GM04504 (cell line): Measurements from ENCODE around the gene CFAP70.
"Not testable (repeated sequence)": the region's sequence is repeated elsewhere in the genome, so short reads cannot be mapped to it uniquely, and the experiment has no call there.

Experiments
- DNase-seq: peaks from one replicate; pipeline ENCODE4 v3.0.0-alpha.2; 2012; ENCODE audit warnings: low read depth

CFAP70 gene

DNA sequence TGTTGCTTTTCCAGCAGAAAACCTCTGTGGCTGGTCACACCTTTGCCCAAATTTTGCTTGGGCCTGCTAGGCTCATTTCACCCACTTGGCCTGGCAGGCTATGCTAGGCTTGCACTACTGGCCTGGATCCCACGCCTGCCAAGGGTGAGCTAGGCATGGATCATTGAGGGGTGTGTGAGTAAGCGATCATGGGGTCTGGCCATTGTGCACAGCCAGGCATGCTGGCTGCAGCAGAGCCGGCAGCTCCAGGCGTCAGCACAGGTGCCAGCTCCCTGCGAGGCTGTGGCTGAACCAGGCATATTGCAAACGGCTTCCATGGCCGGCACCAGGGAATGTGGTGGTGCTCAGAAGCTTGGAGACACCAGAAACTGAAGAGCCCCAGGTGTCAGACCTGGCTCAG lies 19.2 kb downstream of the CFAP70 start:
- no peak for DNase-seq

DNA sequence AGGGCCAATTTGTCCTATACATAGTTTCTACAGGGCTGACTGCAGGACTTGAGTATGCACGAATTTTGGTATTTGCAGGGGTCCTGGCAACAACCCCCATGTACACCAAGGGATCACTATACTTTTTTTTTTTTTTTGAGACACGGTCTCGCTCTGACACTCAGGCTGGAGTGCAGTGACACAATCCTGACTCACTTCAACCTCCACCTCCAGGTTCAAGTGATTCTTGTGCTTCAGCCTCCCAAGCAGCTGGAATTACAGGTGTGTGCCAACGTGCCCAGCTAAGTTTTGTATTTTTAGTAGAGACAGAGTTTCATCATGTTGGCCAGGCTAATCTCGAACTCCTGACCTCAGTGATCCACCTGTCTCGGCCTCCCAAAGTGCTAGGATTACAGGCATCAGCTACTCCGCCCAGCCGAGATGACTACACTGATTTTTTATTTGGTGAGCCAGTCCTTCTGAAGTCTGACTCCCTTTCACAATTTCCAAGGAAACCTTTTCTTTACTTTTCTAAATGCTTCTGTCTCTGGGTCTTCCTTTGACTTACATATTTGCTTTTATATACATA lies 19.8 kb downstream of the CFAP70 start:
- DNase-seq: no peak

DNA sequence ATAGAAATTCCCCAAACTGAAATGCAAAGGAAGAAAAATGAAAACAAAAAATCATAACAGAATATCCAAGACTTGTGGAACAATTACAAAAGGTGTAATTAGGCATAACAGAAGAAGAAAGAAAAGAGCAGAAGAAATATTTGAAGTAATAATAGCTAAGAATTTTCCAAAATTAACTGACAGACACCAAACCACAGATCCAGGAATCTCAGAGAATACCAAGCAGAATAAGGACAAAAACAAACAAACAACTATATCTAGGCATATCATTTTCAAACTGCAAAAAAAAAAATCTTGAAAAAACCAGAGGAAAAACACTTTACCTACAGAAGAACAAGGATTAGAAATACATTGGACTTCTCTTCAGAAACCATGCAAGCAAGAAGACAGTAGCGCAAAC lies 25.5 kb downstream of the CFAP70 start:
- no peak for DNase-seq

DNA sequence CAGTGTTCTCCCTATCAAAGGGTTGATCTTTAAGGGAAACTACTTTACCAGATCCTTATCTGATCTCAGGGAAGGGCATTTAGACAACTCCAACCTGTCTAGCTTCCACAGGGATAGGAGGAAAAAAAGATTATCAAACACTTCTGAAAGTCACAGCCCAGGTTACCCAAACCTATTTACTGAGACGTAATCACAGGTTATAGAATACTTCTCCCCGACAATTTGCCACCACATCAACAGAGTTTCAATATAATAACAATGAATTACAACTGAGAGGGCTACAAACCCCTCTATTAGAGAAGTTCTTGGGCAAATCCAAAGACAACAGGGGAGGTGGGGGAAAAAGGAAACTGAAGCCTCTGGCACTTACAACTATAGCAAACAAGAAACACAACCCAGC lies 26.3 kb downstream of the CFAP70 start:
- DNase-seq: no peak

DNA sequence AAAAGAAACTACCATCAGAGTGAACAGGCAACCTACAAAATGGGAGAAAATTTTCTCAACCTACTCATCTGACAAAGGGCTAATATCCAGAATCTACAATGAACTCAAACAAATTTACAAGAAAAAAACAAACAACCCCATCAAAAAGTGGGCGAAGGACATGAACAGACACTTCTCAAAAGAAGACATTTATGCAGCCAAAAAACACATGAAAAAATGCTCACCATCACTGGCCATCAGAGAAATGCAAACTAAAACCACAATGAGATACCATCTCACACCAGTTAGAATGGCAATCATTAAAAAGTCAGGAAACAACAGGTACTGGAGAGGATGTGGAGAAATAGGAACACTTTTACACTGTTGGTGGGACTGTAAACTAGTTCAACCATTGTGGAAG lies 30.1 kb downstream of the CFAP70 start:
- DNase-seq: not testable (repeated sequence)

DNA sequence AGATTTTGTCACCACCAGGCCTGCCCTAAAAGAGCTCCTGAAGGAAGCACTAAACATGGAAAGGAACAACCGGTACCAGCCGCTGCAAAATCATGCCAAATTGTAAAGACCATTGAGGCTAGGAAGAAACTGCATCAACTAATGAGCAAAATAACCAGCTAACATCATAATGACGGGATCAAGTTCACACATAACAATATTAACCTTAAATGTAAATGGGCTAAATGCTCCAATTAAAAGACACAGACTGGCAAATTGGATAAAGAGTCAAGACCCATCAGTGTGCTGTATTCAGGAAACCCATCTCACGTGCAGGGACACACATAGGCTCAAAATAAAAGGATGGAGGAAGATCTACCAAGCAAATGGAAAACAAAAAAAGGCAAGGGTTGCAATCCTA lies 33.4 kb downstream of the CFAP70 start:
- DNase-seq: not testable (repeated sequence)

DNA sequence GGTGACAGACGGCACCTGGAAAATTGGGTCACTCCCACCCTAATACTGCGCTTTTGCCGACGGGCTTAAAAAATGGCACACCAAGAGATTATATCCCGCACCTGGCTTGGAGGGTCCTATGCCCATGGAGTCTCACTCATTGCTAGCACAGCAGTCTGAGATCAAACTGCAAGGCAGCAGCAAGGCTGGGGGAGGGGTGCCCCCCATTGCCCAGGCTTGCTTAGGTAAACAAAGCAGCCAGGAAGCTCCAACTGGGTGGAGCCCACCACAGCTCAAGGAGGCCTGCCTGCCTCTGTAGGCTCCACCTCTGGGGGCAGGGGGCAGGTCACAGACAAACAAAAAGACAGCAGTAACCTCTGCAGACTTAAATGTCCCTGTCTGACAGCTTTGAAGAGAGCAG lies 35.1 kb downstream of the CFAP70 start:
- DNase-seq: not testable (repeated sequence)

DNA sequence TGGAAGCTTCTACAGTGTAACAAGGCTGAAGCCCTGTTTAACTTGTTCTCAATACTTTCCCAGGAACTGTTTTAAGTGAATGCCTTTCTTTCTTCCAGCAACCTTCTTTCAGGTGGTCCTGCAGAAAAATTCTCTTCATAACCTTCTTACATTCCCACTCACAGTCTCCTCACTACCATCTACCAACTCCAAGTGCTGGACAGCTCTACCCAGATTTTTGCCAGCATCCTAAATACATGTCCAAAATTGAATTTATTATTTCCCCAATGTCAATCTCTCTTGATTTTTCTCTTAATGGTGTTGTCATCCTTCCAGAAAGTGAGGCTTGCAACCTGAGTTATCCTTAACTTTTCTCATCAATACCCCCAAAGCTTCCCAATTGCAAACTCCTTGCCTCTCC lies 48.2 kb downstream of the CFAP70 start:
- no peak for DNase-seq

DNA sequence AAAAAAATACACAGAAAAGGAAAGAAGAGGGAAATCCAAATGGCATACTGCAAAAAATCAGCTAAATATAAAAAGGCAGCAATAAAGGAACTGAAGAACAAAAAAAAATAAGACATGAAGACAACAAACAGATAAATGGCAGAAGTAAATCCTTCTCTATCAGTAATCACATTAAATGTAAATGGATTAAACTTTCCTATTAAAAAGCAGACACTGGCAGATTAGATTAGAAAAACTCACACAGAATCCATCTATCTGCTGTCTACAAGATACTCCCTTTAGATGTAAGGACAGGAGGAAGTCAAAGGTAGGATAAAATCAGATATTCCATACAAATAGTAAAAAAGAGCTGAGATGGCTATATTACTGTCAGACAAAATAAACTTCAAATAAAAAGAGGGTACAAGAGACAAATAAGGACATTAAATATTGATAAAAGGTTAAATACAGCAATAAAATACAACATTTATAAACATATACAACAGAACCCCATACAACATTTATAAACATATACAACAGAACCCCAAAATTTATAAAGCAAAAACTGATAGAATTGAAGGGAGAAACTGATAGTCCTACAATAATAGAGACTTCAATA lies 51.4 kb downstream of the CFAP70 start:
- DNase-seq: no peak

DNA sequence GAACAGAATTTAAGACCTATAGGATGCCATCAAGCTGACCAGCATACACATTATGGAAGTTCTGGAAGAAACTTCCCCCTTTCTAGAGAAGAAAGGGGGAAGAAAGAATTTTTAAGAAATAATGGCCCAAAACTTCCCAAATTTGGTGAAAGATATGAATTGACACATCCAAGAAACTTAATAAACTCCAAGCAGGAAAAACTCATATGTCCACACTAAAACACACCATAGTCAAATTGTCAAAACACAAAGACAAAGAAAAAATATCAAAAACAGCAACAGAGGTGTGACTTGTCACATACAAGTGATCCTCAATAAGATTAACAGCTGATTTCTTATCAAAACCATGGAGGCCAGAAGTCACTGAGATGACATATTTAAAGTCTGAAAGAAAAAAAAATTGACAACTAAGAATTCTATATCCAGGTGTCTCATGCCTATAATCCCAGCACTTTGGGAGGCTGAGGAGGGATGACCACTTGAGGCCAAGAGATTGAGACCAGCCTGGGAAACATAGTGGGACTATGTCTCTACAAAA lies 52.4 kb downstream of the CFAP70 start:
- no peak for DNase-seq

DNA sequence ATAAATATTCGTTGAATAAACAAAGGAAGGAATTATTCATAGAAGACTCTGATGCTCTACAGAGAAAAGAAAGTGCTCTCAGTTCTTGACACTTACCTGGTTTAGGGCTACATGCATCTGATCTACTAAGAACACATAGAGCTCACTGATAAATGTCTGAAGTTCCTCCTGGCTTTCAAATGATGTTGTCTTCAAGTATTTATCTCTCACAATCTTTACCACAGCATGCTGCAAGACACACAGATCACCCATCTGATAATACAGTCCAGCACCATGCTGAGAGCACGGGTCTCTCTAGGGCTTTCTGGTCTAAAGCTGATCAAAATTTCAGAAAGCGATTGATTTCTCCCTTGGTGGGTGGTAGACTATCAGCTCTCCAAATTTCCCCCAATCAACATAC lies 61.7 kb downstream of the CFAP70 start:
- DNase-seq: no peak

DNA sequence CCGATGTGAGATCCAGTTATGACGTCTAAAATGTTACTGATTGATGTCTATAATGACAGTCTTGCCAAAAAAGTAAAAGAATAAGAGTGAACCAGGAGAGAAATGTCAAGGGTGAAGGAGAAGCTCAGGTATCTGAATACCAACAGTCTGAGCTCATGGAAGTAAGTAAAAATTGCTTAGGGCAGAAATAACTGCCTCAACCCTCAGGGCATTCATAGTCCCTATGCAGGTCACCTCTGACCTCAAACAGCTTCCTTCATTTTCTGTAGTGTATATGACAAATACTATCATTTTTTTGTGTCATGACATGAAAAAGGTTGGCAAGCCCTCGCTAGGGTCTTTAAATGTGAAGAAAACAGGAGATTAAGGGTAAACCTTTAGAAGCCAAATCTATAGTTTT lies 65.2 kb downstream of the CFAP70 start:
- no peak for DNase-seq

DNA sequence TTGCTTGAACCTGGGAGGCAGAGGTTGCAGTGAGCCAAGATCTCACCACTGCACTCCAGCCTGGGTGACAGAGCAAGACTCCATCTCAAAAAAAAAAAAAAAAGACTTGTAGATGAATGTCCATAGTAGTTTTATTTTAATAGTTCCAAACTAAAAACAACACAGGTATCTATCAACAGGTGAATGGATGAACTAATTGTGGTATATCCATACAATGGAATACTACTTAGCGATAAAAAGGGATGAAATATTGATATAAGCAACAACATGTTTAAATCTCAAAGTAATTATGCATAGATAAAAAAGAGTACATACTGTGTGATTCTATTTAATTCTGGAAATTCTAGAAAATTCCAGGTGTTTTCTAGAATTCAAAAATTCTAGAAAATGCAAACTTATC lies 68.7 kb downstream of the CFAP70 start:
- no peak for DNase-seq

DNA sequence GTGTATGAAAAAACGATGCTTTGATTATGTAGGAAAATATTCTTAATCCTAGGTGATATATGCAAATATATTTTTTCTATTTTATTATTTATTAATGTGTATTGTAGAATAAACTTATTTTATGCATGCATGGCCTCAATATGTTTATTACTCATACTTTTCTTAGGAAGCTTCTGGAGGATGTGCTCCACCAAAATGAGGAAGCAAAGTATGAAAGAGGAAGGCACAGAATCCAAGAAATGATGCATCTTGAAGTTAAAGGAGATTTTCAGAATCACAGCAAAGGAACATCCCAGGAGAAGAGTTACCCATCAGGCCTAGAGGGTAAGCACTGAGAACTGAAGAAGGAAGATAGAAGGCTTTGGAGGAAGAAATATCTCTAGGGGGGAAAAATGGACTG lies 71.2 kb downstream of the CFAP70 start:
- no peak for DNase-seq

DNA sequence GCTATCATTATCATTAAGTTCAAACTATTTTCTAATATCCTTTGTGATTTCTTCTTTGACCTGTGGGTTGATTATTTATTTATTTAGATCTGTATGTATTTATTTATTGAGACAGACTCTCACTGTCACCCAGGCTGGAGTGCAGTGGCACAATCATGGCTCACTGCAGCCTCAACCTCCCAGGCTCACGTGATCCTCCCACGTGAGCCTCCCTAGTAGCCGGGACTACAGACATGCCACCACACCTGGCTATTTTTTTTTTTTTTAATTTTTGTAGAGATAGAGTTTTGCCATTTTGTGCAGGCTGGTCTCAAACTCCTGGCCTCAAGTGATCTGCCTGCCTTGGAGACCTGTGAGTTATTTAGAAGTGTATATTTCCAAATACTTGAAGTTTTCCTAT lies 77.6 kb downstream of the CFAP70 start:
- no peak for DNase-seq

DNA sequence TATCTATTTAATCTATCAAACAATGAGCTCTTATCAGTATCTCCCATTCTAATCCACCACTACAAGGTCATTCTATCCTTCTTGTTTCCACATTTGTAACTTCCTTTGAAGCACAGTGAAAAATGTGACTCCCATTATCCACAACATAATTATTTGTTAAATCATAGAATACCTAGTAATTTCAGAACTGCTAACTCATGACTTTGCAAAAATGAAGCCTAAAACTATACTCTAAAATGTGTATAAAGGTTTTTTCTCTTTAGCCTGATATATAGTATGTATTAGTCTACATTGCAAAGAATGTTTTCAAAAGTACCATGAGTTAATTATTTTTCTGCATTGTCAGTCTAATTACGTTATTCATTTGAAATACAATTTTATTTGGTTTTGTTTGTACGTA lies 94.2 kb downstream of the CFAP70 start:
- no peak for DNase-seq

DNA sequence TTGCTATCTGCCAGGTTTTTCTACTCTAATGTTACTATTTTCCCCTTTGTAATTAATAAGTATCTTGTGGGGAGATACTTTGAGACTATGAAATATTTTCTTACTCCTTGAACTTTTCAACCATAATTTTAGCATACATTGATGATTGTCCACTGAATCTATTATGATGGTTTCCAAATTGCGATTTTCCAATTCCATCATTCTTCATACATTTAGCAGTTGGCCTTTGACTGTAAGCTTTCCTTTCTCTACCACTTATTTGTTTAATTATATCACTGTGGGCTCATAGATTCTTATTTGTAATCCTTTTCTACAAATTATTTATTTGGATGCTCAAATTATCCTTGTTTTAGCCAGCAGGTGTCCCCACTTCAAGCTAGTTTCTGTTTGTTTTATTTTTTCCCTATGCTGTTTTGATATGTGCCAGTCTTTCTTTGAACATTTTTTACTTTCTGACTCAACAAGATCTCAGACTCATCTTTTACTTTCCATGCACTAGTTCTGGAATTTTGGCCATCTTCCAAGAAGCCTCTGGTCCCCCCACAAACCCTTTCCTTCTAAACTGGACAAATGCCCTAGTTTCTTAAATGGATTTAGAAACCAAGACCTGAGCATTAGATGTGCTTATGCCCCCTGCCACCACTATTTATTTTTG lies 94.8 kb downstream of the CFAP70 start:
- no peak for DNase-seq

DNA sequence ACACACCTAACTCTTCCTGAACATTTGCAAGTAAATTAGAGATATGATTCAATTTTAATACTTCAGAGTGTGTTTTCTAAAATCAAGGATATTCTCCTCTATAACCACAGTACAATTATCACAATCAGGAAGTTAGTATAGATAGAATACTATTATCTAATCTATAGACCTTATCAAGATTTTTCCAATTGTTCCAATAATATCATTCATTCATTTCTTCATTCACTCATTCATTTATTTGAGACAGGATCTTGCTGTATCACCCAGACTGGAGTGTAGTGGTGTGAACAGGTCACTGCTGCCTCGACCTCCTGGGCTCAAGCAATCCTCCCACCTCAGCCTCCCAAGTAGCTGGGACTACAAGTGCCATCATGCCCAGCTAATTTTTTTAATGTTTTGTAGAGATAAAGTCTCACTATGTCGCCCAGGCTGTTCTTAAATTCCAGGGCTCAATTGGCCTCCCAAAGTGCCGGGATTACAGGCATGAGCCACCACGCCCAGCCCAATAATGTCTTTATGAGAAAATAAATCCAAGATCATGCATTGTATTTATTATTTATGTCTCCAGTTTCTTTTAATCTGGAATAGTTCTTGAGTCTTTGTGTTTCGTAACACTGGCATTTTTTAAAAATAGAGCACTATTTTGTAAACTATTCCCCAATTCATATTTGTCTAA lies 95.6 kb downstream of the CFAP70 start:
- DNase-seq: no peak

DNA sequence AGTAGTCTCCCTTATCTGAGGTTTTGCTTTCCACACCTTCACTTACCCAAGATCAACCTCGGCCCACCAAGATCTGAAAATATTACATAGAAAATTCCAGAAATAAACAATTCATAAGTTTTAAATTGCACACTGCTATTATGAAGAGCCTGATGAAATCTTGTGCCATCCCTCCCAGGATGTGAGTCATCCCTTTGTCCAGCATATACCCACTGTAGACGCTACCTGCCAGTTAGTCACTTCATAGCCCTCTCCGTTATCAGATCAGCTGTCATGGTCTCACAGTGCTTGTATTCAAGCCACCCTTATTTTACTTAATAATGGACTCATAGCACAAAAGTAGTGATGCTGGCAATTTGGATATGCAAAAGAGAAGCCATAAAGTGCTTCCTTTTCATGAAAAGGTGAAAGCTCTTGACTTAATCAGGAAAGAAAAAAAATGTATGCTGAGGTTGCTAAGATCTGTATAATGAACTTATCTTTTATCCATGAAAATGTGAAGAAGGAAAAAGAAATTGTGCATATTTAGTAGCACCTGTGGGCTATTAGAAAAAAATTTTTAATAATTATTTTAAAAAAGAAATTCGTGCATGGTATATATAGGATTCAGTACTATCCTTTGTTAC lies 96.4 kb downstream of the CFAP70 start:
- DNase-seq: peak; percentile 60

DNA sequence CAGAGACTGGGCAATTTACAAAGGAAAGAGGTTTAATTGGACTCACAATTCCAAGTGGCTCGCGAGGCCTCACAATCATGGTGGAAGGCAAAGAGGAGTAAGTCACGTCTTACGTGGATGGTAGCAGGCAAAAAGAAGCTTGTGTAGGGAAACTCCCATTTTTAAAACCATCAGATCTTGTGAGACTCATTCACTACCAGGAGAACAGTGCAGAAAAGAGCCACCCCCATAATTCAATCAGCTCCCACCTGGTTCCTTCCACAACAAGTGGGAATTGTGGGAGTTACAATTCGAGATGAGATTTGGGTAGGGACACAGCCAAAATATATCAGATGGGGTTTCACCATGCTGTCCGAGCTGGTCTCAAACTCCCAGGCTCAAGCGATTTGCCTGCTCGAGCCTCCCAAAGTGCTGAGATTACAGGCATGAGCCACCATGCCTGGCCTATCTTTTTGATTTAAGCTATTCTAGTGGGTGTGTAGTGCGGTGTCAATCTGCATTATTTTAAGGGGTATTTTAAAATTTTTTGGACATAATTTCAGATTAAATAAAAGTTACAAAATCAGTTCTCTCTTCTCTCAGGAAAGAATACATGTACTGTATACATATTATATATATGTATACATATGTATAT lies 97.2 kb downstream of the CFAP70 start:
- DNase-seq: no peak

DNA sequence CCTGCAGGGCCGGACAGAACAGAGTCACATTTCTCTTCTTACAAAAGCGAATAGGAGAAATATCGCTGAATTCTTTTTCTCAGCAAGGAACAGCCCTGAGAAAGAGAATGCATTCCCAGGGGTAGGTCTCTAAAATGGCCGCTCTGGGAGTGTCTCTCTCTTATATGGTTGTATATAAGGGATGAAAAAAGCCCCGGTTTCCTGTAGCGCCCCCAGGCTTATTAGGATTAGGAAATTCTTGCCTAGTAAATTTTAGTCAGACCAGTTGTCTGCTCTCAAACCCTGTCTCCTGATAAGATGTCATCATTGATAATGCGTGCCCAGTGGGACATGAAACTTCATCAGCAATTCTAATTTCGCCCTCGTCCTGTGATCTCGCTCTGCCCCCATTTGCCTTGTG lies 100.1 kb downstream of the CFAP70 start:
- not testable (repeated sequence) for DNase-seq

DNA sequence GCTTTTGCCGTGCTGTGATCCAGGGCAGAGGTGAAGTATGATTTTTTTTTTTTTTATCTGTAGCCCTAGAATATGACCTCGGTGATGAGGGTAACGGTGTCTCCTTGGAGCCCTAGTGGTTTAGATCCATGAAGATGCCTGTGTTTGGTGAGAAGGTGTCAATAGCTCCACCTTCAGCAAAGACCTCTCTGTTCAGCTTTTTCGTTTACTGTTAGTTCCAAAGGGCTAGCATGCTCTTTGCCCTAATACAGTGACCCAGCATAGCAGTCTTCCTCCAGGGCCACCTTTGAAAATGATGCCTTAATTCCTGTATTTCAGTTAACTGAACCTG lies 105.5 kb downstream of the CFAP70 start:
- DNase-seq: no peak
